ENCODE data around the gene ANKH.

DNA sequence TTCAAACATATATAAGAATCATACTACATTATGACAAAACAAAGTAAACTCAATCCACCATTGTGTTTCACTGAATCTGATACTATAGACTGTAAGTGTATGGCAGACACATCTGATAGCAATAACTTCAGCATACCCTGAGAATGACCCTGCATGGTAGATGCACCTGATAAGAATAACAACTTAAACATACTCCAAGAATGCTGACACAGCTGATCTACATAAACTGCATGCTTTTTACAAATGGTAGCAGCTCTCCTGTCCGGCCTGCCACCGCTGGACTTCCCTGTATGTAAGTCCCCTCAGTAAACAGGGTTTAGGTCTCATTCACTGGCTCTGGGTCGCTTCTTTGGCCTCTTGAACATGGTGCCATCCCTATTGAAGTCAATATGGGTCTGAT, 100.4 kb downstream of the ANKH start:
- TF ChIP-seq, protein P1, sequence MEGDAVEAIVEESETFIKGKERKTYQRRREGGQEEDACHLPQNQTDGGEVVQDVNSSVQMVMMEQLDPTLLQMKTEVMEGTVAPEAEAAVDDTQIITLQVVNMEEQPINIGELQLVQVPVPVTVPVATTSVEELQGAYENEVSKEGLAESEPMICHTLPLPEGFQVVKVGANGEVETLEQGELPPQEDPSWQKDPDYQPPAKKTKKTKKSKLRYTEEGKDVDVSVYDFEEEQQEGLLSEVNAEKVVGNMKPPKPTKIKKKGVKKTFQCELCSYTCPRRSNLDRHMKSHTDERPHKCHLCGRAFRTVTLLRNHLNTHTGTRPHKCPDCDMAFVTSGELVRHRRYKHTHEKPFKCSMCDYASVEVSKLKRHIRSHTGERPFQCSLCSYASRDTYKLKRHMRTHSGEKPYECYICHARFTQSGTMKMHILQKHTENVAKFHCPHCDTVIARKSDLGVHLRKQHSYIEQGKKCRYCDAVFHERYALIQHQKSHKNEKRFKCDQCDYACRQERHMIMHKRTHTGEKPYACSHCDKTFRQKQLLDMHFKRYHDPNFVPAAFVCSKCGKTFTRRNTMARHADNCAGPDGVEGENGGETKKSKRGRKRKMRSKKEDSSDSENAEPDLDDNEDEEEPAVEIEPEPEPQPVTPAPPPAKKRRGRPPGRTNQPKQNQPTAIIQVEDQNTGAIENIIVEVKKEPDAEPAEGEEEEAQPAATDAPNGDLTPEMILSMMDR (IDR thresholded peaks at IDR 0.05) = no peak
- no peak for TF ChIP-seq POLR2AphosphoS5 (IDR thresholded peaks at IDR 0.05)
